Transverse colon (tissue), 4 donors: ENCODE results near the gene ERG. TPM values are rescaled to one million over a fixed set of nuclear protein-coding genes. Genes with fewer than 3 reads are reported as not detected.

ENCODE experiments used
- DNase-seq: peaks from one replicate; pipeline ENCODE4 v3.0.0-alpha.2; 2019
- H3K27ac ChIP-seq, 4 donors: fragments of 200-600 bp; sonication (generic); 2 replicates each; pipeline ENCODE4 v1.5.1; 2016 to 2018; ENCODE audit warnings: inconsistent platforms in 4 of 4
- H3K27me3 ChIP-seq: fragments of 200-600 bp; sonication (generic); 2 replicates; pipeline ENCODE4 v1.5.1; 2017; ENCODE audit warnings: inconsistent platforms
- H3K36me3 ChIP-seq, 4 donors: fragments of 200-600 bp; sonication (generic); 2 replicates each; pipeline ENCODE4 v1.5.1; 2017 to 2019; ENCODE audit warnings: inconsistent platforms in 4 of 4
- H3K4me1 ChIP-seq, 4 donors: fragments of 200-600 bp; sonication (generic); 2 replicates each; pipeline ENCODE4 v1.5.1; 2017 to 2020; ENCODE audit warnings: inconsistent platforms in 4 of 4
- H3K4me3 ChIP-seq, 4 donors: fragments of 200-600 bp; sonication (generic); 1 replicate in 1 of 4; 2 replicates in 3 of 4; pipeline versions ENCODE4 v1.5.1 to v1.6.1; 2017 to 2019; ENCODE audit warnings: inconsistent platforms in 4 of 4
- H3K9me3 ChIP-seq, 2 donors: fragments of 200-600 bp; sonication (generic); 2 replicates each; pipeline ENCODE4 v1.5.1; 2017 to 2019; ENCODE audit warnings: inconsistent platforms in 2 of 2
- EP300 ChIP-seq: sonication (generic); formaldehyde crosslinking; IDR thresholded peaks from one replicate; pipeline ENCODE4 v1.6.1; 2017; ENCODE audit warnings: antibody characterized with exemption, low read depth
- POLR2A ChIP-seq: fragments of 450-650 bp; IDR thresholded peaks from one replicate; pipeline ENCODE4 v1.6.1; 2016; ENCODE audit warnings: antibody characterized with exemption, mild to moderate bottlenecking, moderate library complexity
- POLR2AphosphoS5 ChIP-seq, 3 donors: sonication (generic); formaldehyde crosslinking; IDR thresholded peaks; one replicate each; pipeline ENCODE4 v1.6.1; 2016; ENCODE audit warnings: antibody characterized with exemption in 3 of 3
- WGBS, 2 donors: methylation state at CpG; one replicate each; pipeline ENCODE4 v1.1.5; 2018; ENCODE audit warnings: low coverage in 1 of 2; 5-methylcytosine and 5-hydroxymethylcytosine counted together
- in situ Hi-C, 4 donors: fragments of 200-750 bp; cut with MboI; loops; one replicate each; pipeline versions ENCODE4 v1.15.0 to v1.15.1; 2017; ENCODE audit warnings: low sequenced_read_pairs in 3 of 4, low pct_ligation_motif_present in 1 of 4, low pct_unique_long_range_greater_than_20kb in 1 of 4
- intact Hi-C: fragments of 100-400 bp; cut with DNase I; formaldehyde crosslinking; loops from one replicate; pipeline ENCODE4 v1.15.1; 2023; ENCODE audit warnings: low total_unique reads
- total RNA-seq, 4 donors: library from RNA; depleted of rRNA; stranded (reverse); fragments of >200 nt; gene quantifications; one replicate each; pipeline ENCODE4 v1.1.0, GENCODE V29; 2016
- TF ChIP-seq, protein P1 (sequence below), 5 experiments: fragments of 200-600 bp in 3 of 5; fragments of 450-650 bp in 2 of 5; sonication (generic) in 3 of 5; IDR thresholded peaks; 1 replicate in 2 of 5; 2 replicates in 3 of 5; pipeline ENCODE4 v1.5.1; 2016 to 2017; ENCODE audit warnings: antibody characterized with exemption in 5 of 5, inconsistent platforms in 3 of 5, mild to moderate bottlenecking in 2 of 5, moderate library complexity in 1 of 5

The ERG gene
- total RNA-seq, 4 donors from 2014 or later = 1.5 to 8.6 (median 3.7) TPM

DNA sequence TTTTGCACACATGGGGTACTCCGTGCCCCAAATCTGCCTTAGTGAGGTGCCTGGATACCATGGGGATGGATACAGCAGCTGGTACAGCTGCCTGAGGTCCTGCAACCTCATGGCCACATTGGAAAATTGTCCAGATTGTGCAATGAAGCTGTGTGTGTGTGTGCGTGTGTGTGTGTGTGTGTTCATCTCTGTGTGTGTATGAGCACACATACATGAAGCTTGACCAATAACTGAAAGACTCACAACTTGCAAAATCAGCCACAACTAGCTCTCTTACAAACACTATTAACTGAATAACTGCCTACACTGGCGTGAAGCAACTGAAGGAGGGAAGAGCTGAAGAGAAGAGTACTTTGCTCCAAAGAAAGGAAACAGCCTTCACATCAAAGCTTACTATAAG lies 78.1 kb downstream of the ERG start:
- TF ChIP-seq POLR2AphosphoS5 (IDR thresholded peaks at IDR 0.05) (no peak), EP300 (no peak), POLR2A (no peak)
- TF ChIP-seq, protein P1, sequence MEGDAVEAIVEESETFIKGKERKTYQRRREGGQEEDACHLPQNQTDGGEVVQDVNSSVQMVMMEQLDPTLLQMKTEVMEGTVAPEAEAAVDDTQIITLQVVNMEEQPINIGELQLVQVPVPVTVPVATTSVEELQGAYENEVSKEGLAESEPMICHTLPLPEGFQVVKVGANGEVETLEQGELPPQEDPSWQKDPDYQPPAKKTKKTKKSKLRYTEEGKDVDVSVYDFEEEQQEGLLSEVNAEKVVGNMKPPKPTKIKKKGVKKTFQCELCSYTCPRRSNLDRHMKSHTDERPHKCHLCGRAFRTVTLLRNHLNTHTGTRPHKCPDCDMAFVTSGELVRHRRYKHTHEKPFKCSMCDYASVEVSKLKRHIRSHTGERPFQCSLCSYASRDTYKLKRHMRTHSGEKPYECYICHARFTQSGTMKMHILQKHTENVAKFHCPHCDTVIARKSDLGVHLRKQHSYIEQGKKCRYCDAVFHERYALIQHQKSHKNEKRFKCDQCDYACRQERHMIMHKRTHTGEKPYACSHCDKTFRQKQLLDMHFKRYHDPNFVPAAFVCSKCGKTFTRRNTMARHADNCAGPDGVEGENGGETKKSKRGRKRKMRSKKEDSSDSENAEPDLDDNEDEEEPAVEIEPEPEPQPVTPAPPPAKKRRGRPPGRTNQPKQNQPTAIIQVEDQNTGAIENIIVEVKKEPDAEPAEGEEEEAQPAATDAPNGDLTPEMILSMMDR (IDR thresholded peaks at IDR 0.05) = no peak
- no peak for DNase-seq
- H3K4me3 ChIP-seq = no peak overlapping the region
- intact Hi-C loops (no loop called here), in situ Hi-C loops (no loop called here)
- no peak overlapping the region for H3K27ac ChIP-seq
- H3K4me1 ChIP-seq = no peaks in the 10 kb centered on the region
- H3K36me3 ChIP-seq = no peaks in the 10 kb centered on the region
- no peaks in the 10 kb centered on the region for H3K27me3 ChIP-seq
- 73 to 81% methylated on average over 3 of the region's 3 CpGs for WGBS, 2 donors
- H3K9me3 ChIP-seq = no peaks in the 10 kb centered on the region

- no peak for TF ChIP-seq POLR2A
- TF ChIP-seq, protein P1 (IDR thresholded peaks at IDR 0.05) = no peak
- TF ChIP-seq POLR2AphosphoS5 (IDR thresholded peaks at IDR 0.05) = no peak
- TF ChIP-seq EP300 = no peak
- no peak overlapping the region for H3K4me3 ChIP-seq
- peaks cover 0 to 6% (median under 1%) of the 10 kb centered on the region in 4 donors for H3K4me1 ChIP-seq
- no peak overlapping the region for H3K27ac ChIP-seq
- H3K9me3 ChIP-seq = no peaks in the 10 kb centered on the region
- intact Hi-C loops (no loop called here), in situ Hi-C loops (no loop called here)
- no peaks in the 10 kb centered on the region for H3K27me3 ChIP-seq
- 98 to 100% methylated on average over 2 to 5 of the region's 5 CpGs for WGBS, 2 donors
- DNase-seq = no peak
- H3K36me3 ChIP-seq = no peaks in the 10 kb centered on the region
Measured at GRCh38 chr21:38417726-38418125, 80.6 kb downstream of the ERG start.

DNA sequence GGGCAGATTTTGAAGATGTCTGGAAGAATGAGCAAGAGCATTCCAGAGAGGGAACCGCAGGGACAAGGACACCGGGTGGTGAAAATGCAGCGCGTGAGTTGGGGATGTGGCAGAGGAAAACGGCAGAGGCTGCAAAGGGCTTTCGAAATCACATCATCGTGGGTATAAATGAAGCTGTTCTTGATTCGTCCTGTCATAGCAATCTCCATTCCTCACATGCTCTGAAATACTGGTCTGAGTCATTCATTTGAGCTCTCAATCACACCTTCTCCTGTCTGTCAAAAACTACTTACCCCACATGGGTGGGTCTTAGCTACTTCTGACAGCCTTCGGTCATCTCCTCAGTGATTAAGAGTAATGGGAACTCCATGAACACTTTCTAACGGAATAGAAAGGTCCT lies 81.5 kb downstream of the ERG start:
- in situ Hi-C loops = no loop called here

GRCh38 chr21:38413958-38414548 lies 84.2 kb downstream of the ERG start:
- H3K4me3 ChIP-seq = no peak overlapping the region
- 83 to 91% methylated on average over 3 of the region's 3 CpGs for WGBS, 2 donors
- TF ChIP-seq EP300 (no peak), POLR2A (no peak), POLR2AphosphoS5 (IDR thresholded peaks at IDR 0.05) (no peak)
- TF ChIP-seq, protein P1 (IDR thresholded peaks at IDR 0.05) = no peak
- DNase-seq = no peak
- no peak overlapping the region for H3K27ac ChIP-seq
- intact Hi-C loops = no loop called here
- in situ Hi-C loops = no loop called here
- no peaks in the 10 kb centered on the region for H3K9me3 ChIP-seq
- peaks cover 0 to 14% (median 7%) of the 10 kb centered on the region in 4 donors for H3K4me1 ChIP-seq
- H3K27me3 ChIP-seq = no peaks in the 10 kb centered on the region
- no peaks in the 10 kb centered on the region for H3K36me3 ChIP-seq

More for the DNA sequence above, 81.5 kb downstream of the ERG start:
- TF ChIP-seq, protein P1 (IDR thresholded peaks at IDR 0.05) = no peak
- TF ChIP-seq POLR2AphosphoS5 (IDR thresholded peaks at IDR 0.05) (no peak), POLR2A (no peak), EP300 (no peak)
- Histone ChIP-seq H3K27me3 (no peaks in the 10 kb centered on the region), H3K9me3 (no peaks in the 10 kb centered on the region), H3K27ac (no peak overlapping the region), H3K4me1 (peaks cover 0 to 14% (median 6%) of the 10 kb centered on the region in 4 donors), H3K4me3 (no peak overlapping the region), H3K36me3 (no peaks in the 10 kb centered on the region)
- 77 to 82% methylated on average over 8 to 10 of the region's 10 CpGs for WGBS, 2 donors
- no peak for DNase-seq
- intact Hi-C loops = no loop called here
